H9 (cell line): ENCODE measurements around the gene ELAVL1. TPM values are rescaled to one million over a fixed set of nuclear protein-coding genes. Genes with fewer than 3 reads are reported as not detected.

Experiments
- DNase-seq: peaks from one replicate; pipeline ENCODE4 v3.0.0-alpha.2; 2017
- H2AFZ ChIP-seq: one replicate; pipeline ENCODE4 v1.6.1; 2013; ENCODE audit warnings: mild to moderate bottlenecking, low read length, control low read depth, moderate library complexity
- H2AK5ac ChIP-seq: 2 replicates; pipeline ENCODE4 v1.6.1; 2013; ENCODE audit warnings: low read length, control low read depth, mixed read lengths; ENCODE audit not compliant: insufficient read length
- H2BK120ac ChIP-seq: one replicate; pipeline ENCODE4 v1.6.1; 2013; ENCODE audit warnings: low read depth, mild to moderate bottlenecking, low read length, control low read depth, inconsistent platforms; ENCODE audit not compliant: poor library complexity, severe bottlenecking
- H2BK12ac ChIP-seq: 2 replicates; pipeline ENCODE4 v1.6.1; 2013; ENCODE audit warnings: low read length, control low read depth, mixed read lengths, low read depth; ENCODE audit not compliant: insufficient read length
- H2BK15ac ChIP-seq: 2 replicates; pipeline ENCODE4 v1.6.1; 2013; ENCODE audit warnings: low read depth, low read length, control low read depth
- H2BK20ac ChIP-seq: one replicate; pipeline ENCODE4 v1.6.1; 2013; ENCODE audit warnings: low read depth, mild to moderate bottlenecking, low read length, control low read depth, inconsistent platforms; ENCODE audit not compliant: poor library complexity, severe bottlenecking
- H2BK5ac ChIP-seq: 2 replicates; pipeline ENCODE4 v1.6.1; 2013; ENCODE audit warnings: low read length, control low read depth, mixed read lengths; ENCODE audit not compliant: insufficient read length
- H3K14ac ChIP-seq: 2 replicates; pipeline ENCODE4 v1.6.1; 2013; ENCODE audit warnings: low read length, control low read depth; ENCODE audit not compliant: insufficient read depth
- H3K18ac ChIP-seq: 2 replicates; pipeline ENCODE4 v1.6.1; 2013; ENCODE audit warnings: low read depth, mild to moderate bottlenecking, mixed read lengths, low read length, control low read depth; ENCODE audit not compliant: insufficient read length
- H3K23ac ChIP-seq: 2 replicates; pipeline ENCODE4 v1.6.1; 2013; ENCODE audit warnings: low read length, control low read depth, mixed read lengths, low read depth; ENCODE audit not compliant: insufficient read length
- H3K23me2 ChIP-seq: 2 replicates; pipeline ENCODE4 v1.6.1; 2013; ENCODE audit warnings: low read depth, mild to moderate bottlenecking, mixed read lengths, low read length, control low read depth; ENCODE audit not compliant: insufficient read length, poor library complexity, severe bottlenecking
- H3K27ac ChIP-seq: 2 replicates; pipeline ENCODE4 v1.5.1; 2013; ENCODE audit warnings: low read length, control low read depth, mixed read lengths, low read depth; ENCODE audit not compliant: insufficient read length
- H3K27me3 ChIP-seq: 2 replicates; pipeline ENCODE4 v1.6.1; 2013; ENCODE audit warnings: low read length, control low read depth, inconsistent platforms; ENCODE audit not compliant: insufficient read depth
- H3K4ac ChIP-seq: 2 replicates; pipeline ENCODE4 v1.6.1; 2013; ENCODE audit warnings: low read depth, mild to moderate bottlenecking, control low read depth, inconsistent platforms, low read length, moderate library complexity
- H3K4me1 ChIP-seq: 2 replicates; pipeline ENCODE4 v1.6.1; 2013; ENCODE audit warnings: low read length, control low read depth, inconsistent platforms; ENCODE audit not compliant: insufficient read depth
- H3K4me2 ChIP-seq: 2 replicates; pipeline ENCODE4 v1.6.1; 2013; ENCODE audit warnings: low read length, control low read depth, mixed read lengths; ENCODE audit not compliant: insufficient read length, insufficient read depth
- H3K56ac ChIP-seq: 2 replicates; pipeline ENCODE4 v1.6.1; 2013; ENCODE audit warnings: low read depth, mild to moderate bottlenecking, mixed read lengths, low read length, control low read depth; ENCODE audit not compliant: insufficient read length
- H3K79me1 ChIP-seq: 2 replicates; pipeline ENCODE4 v1.6.1; 2013; ENCODE audit warnings: low read depth, mild to moderate bottlenecking, moderate library complexity, low read length, control low read depth, inconsistent platforms; ENCODE audit not compliant: insufficient read depth, poor library complexity, severe bottlenecking
- H3K79me2 ChIP-seq: 2 replicates; pipeline ENCODE4 v1.6.1; 2013; ENCODE audit warnings: low read length, control low read depth, inconsistent platforms; ENCODE audit not compliant: insufficient read depth
- H3K9ac ChIP-seq: 2 replicates; pipeline ENCODE4 v1.6.1; 2013; ENCODE audit warnings: low read length, control low read depth, mixed read lengths; ENCODE audit not compliant: insufficient read length; ENCODE audit errors: extremely low read depth
- H3K9me3 ChIP-seq: one replicate; pipeline ENCODE4 v1.6.1; 2013; ENCODE audit warnings: low read depth, low read length, inconsistent platforms; ENCODE audit not compliant: control insufficient read depth
- H3T11ph ChIP-seq: one replicate; pipeline ENCODE4 v1.6.1; 2013; ENCODE audit warnings: mild to moderate bottlenecking, low read length, control low read depth, inconsistent platforms
- H4K20me1 ChIP-seq: one replicate; pipeline ENCODE4 v1.6.1; 2013; ENCODE audit not compliant: control insufficient read depth, insufficient read length, insufficient read depth
- H4K5ac ChIP-seq: 2 replicates; pipeline ENCODE4 v1.6.1; 2013; ENCODE audit warnings: low read depth, mild to moderate bottlenecking, mixed read lengths, low read length, control low read depth; ENCODE audit not compliant: insufficient read length
- H4K8ac ChIP-seq: replicated peaks from 2 replicates; pipeline ENCODE4 v1.6.1; 2013; ENCODE audit warnings: low read length, control low read depth, mixed read lengths, low read depth; ENCODE audit not compliant: insufficient read length
- H4K91ac ChIP-seq: 2 replicates; pipeline ENCODE4 v1.6.1; 2013; ENCODE audit warnings: low read depth, mild to moderate bottlenecking, moderate library complexity, mixed read lengths, low read length, control low read depth; ENCODE audit not compliant: insufficient read length
- H3K27ac Mint-ChIP-seq, 3 experiments: 2 replicates in 2 of 3; 3 replicates in 1 of 3; pipeline ENCODE4 v1.8.0; 2020 to 2021; ENCODE audit warnings: mixed read lengths in 3 of 3, mild to moderate bottlenecking in 1 of 3, moderate library complexity in 1 of 3
- H3K27me3 Mint-ChIP-seq: 2 replicates; pipeline ENCODE4 v1.8.0; 2021; ENCODE audit warnings: low read depth, mild to moderate bottlenecking, moderate library complexity, mixed read lengths
- H3K36me3 Mint-ChIP-seq, 3 experiments: 2 replicates in 2 of 3; 3 replicates in 1 of 3; pipeline ENCODE4 v1.8.0; 2020 to 2021; ENCODE audit warnings: low read depth in 3 of 3, mixed read lengths in 3 of 3; ENCODE audit not compliant: insufficient read depth in 1 of 3
- H3K4me1 Mint-ChIP-seq, 2 experiments: 2 replicates each; pipeline ENCODE4 v1.8.0; 2020; ENCODE audit warnings: mixed read lengths in 2 of 2
- H3K4me3 Mint-ChIP-seq, 2 experiments: 2 replicates in 1 of 2; 3 replicates in 1 of 2; pipeline ENCODE4 v1.8.0; 2020 to 2021; ENCODE audit warnings: mild to moderate bottlenecking in 2 of 2, mixed read lengths in 2 of 2, moderate library complexity in 1 of 2
- H3K9me3 Mint-ChIP-seq, 2 experiments: 2 replicates in 1 of 2; 3 replicates in 1 of 2; pipeline ENCODE4 v1.8.0; 2020; ENCODE audit warnings: mild to moderate bottlenecking in 2 of 2, mixed read lengths in 2 of 2, moderate library complexity in 1 of 2
- CTCF ChIP-seq: fragments of 200-600 bp; sonication (generic); conservative IDR thresholded peaks from 3 replicates; pipeline ENCODE4 v1.8.0; 2021; ENCODE audit warnings: antibody characterized with exemption, mild to moderate bottlenecking
- WGBS: extraction: QIAGEN DNeasy Blood & Tissue Kit; methylation state at CpG from one replicate; pipeline ENCODE4 v1.1.7; 2013; ENCODE audit warnings: missing lambda C conversion rate, low lambda C conversion rate, mixed read lengths; ENCODE audit not compliant: insufficient read length; ENCODE audit errors: extremely low coverage; 5-methylcytosine and 5-hydroxymethylcytosine counted together
- total RNA-seq: library from RNA; stranded (reverse); gene quantifications from 2 replicates; pipeline ENCODE4 v1.2.1, GENCODE V29; 2021

The ELAVL1 gene
- total RNA-seq, 1 experiment from 2014 or later: 149 TPM

- Histone ChIP-seq H3K23me2 (no peaks in the 10 kb centered on the region), H3K4me2 (no peak overlapping the region), H4K8ac (no peak overlapping the region), H2AK5ac (no peak overlapping the region), H3K27ac (no peak overlapping the region), H3K4me1 (no peaks in the 10 kb centered on the region), H3K27me3 (no peaks in the 10 kb centered on the region), H3K79me2 (no peaks in the 10 kb centered on the region), H2BK20ac (no peak overlapping the region), H2BK5ac (no peak overlapping the region), H2AFZ (no peak overlapping the region), H4K20me1 (no peaks in the 10 kb centered on the region), H3K4ac (no peak overlapping the region), H3K9ac (no peak overlapping the region), H3K23ac (no peak overlapping the region), H3K14ac (no peak overlapping the region), H2BK12ac (no peak overlapping the region), H3K18ac (no peak overlapping the region), H2BK120ac (no peak overlapping the region), H4K91ac (no peak overlapping the region), H3T11ph (no peak overlapping the region), H3K9me3 (no peaks in the 10 kb centered on the region), H2BK15ac (no peak overlapping the region), H4K5ac (no peak overlapping the region), H3K56ac (no peak overlapping the region), H3K79me1 (no peaks in the 10 kb centered on the region)
- H3K36me3 Mint-ChIP-seq: peaks cover 31 to 77% (median 67%) of the 10 kb centered on the region in 3 experiments; a peak in 6 of 7 replicates
- DNase-seq: no peak
- no peaks in the 10 kb centered on the region for H3K27me3 Mint-ChIP-seq
- H3K9me3 Mint-ChIP-seq: no peaks in the 10 kb centered on the region
- H3K27ac Mint-ChIP-seq: no peak overlapping the region; a peak in 1 of 7 replicates
- no peak for TF ChIP-seq CTCF
- H3K4me1 Mint-ChIP-seq: peaks cover 0 to under 1% of the 10 kb centered on the region in 2 experiments; a peak in 1 of 4 replicates
- H3K4me3 Mint-ChIP-seq: no peak overlapping the region
- no CpG with 5 or more reads among the region's 55 CpGs for WGBS
Measured at GRCh38 chr19:7933828-7934725, 71.4 kb downstream of the ELAVL1 start.
